GM18520 (cell line): ENCODE results near the gene YY1.

Experiments used
- ATAC-seq: cut with Tn5 transposase; IDR thresholded peaks from one replicate; pipeline ENCODE4 v1.9.1; 2021; ENCODE audit not compliant: unreplicated experiment

YY1 gene

DNA sequence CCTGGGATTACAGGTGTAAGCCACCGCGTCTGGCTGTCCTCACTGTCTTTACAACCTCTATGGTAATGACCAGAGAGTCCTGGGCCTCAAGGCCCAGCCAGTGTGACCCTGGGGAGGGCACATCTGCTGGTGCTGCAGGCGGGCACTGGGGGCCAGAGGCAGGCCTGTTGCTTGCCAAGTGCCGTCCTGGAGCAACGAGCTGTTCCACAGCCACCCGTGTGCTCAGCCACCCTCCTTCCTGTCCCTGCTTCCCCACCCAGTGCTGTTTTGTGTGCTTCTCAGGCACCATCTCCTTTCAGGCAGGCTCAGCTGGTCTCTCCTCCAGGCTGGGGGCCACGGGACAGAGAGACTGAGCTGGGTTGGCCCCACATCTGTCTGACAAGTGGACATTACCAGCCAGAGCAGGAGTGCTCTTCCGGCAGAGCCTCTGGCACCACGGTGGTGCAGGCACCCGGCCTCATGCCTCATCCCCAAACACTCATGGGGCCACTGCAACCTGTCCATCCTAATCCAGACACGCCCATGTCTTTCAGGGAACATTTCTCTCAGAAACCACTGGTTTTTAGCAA lies 93.2 kb downstream of the YY1 start:
- no peak for ATAC-seq
